GM19240 (cell line): ENCODE data around the gene OR2AG2.
A peak's percentile ranks its signal among the peaks of the same experiment; 100 is the strongest.
"Not testable (repeated sequence)": the region's sequence is repeated elsewhere in the genome, so short reads cannot be mapped to it uniquely, and the experiment has no call there.

Experiments
- DNase-seq: peaks from one replicate; pipeline ENCODE4 v3.0.0; 2011; ENCODE audit warnings: low spot score; ENCODE audit not compliant: insufficient read length

OR2AG2 gene, protein sequence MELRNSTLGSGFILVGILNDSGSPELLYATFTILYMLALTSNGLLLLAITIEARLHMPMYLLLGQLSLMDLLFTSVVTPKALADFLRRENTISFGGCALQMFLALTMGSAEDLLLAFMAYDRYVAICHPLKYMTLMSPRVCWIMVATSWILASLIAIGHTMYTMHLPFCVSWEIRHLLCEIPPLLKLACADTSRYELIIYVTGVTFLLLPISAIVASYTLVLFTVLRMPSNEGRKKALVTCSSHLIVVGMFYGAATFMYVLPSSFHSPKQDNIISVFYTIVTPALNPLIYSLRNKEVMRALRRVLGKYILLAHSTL

DNA sequence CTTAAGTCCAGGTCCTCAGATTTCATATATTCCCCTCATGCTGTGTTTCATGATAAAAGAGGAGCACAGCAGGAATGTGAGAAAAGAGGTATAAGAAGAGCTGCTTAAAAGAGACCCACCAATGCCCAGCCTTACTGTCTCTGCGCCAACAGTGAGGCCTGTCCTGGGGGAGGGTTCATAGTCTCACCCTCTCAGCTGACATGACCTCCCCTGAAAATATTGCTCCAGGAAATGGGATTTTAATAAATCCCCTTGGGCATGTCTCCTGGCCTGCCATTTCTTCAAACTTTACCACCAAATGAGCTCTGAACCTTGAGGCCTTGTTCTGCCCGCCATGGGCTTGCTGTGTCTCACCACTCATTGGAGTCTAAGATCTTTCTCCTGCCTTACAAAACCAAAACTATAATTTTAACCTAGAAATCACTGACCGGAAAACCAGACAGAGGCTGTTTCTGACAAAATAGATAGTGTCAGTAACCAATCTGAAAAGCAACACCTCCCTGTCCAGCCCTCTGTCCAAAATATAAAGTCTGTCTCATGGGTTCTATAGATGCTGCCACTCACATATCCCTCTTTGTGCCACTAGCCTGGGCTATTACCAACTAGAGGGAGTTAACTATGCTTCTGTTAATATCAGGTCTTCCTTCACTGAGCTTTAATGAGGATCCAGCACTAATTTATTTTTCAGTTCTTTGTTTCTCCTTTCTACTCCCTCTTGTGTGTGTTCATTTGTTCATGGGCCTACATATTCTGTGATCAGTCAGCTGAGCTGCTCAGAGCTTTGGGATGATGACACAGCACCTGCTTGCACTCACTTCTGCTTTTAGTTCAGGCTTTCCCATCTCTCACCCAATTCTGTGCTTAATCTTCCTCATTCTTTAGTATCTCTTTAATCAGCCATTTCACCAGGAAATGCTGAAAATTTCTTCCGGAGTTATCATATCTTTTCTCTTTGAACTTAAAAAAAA, at the start of gene OR2AG2:
OR2AG2 (minus strand) TSS at position 51 of the 968 bp plus-strand sequence. CDS start 3,019 bp downstream, outside the sequence.
- peak; percentile 14 for DNase-seq

DNA sequence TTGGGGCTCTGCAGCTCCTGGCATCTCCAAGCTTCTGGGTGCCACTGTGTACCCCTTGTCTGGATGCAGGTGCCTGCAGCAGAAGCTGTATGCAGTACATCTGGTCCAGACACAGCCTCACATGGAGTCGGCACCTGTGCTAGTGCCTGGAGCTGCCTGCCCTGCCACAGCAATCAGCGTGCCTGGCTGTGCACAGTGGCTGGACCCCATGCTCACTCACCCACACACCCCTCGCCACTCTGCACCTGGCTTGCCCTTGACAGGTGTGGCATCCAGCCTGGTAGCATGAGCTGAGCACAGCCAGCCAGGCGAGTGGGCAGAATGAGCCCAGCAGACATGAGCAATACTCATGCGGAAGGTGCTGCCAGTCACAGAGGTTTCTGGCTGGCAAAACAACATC, 47.2 kb upstream of the OR2AG2 start:
- no peak for DNase-seq

DNA sequence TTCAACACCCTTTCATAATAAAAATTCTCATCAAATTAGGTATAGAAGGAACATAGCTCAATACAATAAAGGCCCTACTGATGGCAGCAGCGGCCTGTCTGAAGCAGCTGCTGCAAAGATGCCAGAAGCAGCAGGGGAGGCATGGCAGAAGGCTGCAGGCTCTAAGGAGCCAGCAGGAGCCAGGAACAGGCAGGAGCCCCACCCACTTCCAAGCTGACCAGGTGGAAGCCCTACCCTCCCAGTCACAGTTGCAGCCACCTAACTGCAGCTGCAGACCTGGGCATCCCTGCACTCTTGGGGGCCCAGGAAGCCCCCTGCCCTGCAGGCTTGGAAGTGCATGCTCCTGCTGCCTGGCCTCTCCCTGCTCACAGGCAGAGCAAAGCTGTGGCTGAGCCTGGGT, 45.9 kb upstream of the OR2AG2 start:
- no peak for DNase-seq

DNA sequence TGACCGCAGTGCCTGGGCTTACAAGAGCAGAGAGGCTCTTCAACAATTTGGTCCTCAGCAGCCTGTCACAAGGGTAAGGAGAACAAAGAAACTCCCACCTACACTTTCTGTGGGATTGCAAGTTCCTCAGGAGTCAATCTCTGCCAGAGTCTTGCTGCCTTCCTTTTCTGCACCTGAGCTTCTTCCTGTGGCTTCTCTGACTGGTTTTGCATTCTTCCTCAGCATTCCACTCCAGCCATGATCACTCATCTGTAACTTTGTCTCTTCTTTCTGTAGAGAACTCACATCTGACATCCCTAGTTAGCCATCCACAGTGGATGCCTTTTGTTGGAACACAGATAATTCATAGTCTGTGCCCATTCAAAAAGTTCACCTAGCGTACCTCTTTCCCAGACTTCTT, 41.9 kb upstream of the OR2AG2 start:
- DNase-seq, result no peak

DNA sequence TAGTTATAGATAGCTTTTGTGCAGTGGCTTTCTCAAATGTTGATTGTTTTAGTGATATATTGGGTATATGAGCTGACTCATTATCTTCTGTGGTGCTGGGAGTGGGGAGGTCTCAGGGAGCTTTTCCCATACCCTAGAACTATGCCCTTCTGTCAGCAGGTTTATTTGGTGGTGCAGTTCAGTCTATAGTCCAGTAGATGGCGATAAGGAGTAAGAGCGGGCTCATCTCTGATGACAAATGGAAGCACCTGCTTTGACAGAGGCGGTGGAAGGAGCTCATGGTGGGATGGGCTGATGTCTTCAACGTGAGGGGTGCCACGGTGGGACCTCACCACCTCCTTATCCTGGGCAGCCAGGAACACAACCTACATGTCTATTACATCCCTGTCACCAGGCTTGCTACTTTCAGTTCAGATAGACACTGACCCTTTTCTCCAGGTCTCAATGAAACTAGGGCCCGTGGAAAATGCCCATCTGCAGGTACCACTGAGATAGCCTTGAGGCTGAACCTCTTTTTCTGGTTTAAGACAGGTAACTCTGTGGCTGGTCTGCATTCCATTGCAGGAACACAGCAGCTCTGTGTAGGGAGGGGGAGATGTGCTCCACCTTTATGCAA, 40.7 kb upstream of the OR2AG2 start:
- DNase-seq, result peak; percentile 36

DNA sequence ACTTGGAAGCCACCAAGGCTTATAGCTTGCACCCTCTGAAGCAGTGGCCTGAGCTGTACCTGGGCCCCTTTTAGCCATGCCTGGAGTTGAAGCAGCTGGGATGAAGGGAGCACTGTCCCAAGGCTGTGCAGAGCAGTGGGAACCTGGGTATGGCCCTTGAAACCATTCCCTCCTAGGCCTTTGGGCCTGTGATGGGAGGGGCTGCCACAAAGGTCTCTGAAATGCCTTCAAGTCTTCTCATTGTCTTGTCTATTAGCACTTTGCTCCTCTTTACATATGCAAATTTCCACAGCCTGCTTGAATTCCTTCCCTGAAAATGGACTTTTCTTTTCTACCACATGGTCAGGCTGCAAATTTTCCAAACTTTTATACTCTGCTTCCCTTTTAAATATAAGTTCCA, 29.3 kb upstream of the OR2AG2 start:
- DNase-seq, result not testable (repeated sequence)

DNA sequence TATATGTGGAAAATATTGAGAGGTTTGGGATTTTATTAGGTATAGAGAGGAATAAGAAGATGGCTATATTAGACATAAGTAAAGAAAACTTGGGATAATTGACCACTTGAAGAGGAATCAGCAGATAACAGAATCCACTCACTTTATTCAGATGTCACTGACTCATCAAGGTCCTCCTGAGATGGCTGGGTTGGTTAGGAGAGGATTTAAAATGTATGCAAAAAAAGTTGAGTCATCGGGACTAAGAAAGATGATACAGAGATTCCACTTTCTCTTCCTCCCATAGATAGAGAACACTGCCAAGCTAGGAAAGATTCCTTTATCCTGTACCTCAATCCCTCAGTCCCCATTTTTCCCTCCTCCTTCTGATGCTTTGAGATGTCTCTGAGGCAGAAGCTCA, 27.6 kb upstream of the OR2AG2 start, which contains the start of gene OR6A2:
OR6A2 (minus strand) TSS at position 288 of the 400 bp plus-strand sequence. CDS start 3,981 bp downstream, outside the sequence.
- DNase-seq, result no peak

DNA sequence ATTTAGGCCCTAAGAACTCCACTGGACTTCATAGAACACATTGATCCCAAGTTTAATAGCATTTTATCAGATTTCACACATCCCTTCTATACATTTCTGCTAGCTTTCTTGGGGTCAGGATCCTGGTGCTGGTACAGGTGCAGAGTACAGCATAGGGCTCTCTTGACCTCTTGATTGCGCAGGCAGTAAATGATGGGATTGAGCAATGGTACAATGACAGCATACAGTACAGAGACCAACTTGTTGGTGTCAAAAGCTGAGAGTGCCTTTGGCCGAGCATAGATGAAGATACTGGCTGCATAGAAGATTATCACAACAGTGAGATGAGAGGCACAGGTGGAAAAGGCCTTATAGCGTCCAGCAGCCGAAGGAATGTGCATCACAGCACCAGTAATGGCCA, 22.9 kb upstream of the OR2AG2 start:
- no peak for DNase-seq

DNA sequence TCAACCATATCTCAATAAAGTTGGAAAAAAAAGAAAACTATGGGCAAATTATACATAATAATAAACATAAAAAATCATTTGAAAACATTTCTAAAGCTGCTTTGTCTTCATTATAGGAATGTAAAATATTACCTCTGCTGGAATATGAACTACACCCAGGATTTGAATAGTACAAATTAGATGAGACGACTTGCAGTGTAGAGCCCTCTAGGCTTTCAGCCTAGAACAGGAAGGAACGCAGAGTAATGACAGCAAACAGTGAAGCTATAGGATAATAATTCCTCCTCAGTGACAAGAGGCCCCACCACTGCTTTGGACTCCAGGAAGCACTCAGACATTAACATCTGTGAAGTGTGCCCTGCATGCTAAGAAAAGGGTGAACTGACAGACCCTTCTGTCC, 18.8 kb upstream of the OR2AG2 start:
- DNase-seq, result no peak

DNA sequence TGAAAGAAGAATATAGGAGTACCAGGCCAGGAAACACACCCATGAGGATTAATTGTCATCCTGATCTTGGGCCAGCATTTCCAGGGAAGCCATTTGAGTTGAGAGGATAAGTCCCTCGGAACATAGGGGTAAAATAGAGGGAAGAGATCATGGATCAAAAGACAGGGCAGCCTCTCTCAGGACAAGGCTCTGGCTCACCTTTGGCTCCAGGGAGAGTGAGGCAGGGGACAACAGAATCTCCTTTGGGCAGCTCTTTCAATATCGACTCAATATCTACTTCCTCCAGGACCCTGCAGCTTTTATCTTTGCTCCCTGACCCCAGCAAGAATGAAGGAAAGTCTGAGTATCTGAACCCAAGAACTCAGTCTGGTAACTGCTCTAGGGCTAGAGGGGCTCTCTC, 10.9 kb upstream of the OR2AG2 start, which contains the start of gene OR2AG1:
OR2AG1 (plus strand) TSS at position 301 of the 400 bp plus-strand sequence. CDS start 2,018 bp downstream, outside the sequence.
- no peak for DNase-seq

DNA sequence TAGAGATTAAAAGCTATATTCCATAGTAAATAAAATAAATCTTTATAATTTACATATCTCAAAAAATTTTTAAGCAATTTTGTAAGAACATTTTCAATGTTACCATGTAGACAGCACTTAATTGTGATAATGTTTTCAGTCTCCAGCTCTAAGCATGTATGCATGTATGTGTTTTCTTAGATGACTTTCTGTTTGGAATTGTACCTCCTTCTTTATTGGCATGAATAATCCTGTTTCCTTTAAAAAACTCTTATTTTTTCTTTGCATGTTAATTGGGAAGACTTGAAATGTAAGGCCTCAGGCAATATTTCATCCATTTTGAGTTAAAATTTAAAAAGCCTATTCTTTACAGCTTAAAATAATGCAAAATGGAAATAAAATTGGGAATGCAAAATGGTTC, 9.1 kb upstream of the OR2AG2 start:
- DNase-seq, result no peak

DNA sequence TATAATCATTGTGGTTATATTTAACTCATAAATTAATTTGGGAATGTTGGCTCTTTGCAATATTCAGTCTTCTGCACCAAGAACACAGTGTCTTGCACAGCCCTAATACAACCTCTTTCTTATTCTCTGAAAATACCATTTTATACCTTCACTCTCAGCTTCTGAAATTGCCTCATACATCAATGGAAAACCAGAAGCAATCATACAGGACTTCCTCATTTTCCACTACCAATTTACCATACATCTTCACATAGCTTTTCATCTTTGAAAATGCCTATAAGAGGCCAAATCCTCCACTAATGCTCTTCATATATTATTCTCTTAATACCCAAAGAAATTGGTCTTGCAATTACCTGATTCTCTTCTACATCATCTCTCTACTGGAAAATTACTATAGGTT, 6.7 kb upstream of the OR2AG2 start:
- no peak for DNase-seq

DNA sequence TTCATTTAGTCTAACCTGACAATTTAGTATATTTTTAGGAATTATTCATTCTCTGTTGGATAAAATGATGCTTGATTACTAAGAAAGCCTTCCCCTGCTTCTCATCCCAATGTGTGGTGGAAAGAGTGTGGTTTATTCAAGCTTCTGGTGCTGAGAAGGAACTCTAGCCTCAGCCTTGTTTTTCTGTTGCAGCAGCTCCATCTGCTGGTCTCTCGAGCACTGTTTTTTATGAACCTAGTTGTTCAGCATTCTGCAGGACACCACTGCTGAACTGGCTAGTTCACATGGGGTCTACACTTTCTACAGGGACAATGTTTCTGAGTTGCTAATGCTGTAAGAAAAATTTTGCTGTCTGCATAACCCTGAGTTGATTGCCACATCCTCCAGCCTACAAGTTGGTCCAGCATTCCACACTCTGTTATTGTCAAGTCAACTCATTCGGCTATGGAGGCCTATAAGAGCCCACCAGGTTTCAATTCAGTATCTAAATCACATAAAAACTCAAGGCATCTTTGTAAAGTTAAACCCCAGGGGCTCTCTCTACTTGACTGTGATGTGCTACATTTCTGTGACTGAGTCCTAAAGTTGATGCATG, 14.3 kb downstream of the OR2AG2 start:
- DNase-seq, result no peak

DNA sequence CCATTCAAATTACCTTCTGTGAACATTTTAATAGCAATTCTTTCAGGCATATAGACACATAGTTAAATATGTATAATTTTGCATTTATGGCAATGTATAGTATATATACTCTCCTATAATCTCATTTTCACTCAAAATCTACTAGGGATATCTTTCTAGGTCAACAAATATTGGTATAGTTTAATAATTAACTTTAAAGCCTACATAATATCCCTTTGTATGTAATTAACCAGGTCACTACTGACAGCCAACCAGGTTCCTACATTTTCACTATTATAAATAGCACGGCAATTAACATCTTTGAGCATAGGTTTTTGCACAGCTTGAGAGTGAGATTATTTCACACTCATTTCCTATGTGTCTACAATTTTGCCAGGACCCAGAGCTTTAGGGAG, 15.8 kb downstream of the OR2AG2 start:
- no peak for DNase-seq

DNA sequence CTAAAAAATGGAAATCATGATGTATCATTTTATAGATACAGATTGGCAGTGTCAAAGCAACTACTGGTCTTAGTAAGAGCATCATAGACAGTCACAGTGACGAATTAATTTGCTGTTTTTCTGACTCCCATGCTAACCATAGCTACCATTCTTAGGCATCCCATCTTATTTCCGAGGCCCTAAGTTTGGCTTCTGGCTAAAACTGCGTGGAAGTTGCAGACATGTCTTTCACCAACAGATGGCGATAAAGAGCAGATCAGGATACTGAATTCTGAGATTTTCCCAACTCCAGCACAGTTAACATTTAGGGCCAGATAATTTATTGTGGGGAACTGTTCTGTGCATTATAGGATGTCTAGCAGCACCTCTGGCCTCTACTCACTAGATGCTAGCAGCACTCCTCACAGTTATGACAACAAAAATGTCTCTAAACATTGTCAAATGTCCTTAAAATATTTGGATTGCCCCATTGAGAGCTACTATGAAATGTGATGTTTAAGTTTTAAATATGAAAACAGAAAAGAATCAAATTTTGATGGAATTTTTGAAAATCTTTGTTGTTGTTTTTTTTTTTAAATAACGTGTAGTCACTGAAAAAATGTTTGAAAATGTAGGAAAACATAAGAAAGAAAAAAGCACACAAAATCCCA, 16.3 kb downstream of the OR2AG2 start:
- DNase-seq, result peak; percentile 26

DNA sequence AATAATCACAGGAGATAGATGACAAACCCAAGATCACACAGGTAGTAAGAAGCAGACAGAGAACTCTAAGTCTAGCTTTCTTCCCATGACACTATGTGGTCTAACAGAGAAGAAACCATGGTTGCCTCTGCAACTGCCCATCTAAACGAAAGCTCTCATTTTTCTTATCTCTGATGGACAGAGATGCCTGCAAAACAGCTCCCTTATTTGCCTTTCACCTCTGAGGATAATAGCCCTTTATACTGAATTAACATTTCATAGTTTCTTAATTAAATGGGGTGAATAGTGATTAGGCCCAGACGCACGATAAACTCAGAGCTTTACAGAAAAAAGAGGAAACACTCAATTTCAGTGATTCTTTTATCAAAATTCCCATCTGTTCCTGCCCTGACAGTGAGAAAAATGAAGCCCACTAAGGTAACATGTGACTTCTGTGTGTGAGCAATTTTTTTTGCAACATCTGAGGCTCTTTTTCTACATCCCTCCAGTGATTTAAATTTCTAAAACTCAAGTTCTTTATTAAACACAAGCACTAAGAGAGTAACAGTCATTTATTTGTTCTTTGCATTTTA, 24.6 kb downstream of the OR2AG2 start:
- no peak for DNase-seq

DNA sequence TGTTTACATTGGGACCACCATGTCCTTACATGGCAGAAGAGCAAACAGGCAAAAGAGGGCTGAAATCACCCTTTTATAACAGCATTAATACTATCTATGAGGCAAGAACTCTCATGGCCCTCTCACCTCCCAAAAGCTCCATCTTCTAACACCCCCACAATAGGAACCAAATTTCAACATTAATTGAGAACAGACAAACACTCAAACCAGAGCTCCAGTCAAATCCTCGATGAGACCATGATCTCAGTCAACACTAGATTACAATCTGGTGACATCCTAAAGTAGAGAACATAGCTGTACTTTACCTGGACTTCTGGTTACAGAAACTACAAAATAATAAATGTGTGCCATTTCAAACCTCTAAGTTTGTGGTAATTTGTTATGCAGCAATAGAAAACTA, 25.1 kb downstream of the OR2AG2 start:
- DNase-seq, result no peak

DNA sequence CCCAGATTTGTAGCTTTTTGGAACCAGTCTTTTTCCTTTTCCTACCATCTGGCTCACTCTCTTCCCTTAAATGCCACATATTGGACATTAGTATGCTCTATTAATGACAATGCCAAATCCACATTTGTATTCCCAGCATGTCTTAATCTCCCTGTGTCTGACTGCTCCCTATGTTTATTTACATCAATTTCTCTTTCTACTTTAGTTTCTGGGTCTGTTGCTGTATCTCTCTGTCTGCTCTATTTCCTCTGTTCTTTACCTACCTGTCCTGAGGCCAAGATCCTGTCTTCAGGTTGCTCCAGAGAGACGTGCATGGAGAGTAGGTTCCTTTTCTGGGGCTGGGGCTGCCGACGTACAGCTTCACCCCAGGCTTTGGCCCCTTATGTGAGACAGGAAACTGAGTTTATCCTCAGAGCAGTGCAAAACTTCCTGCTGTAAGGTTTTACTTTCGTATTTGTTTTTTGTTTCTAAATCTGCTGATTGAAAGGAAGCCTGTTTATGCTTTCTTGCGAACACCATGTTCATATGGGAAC, 25.6 kb downstream of the OR2AG2 start:
- DNase-seq, result peak; percentile 48

DNA sequence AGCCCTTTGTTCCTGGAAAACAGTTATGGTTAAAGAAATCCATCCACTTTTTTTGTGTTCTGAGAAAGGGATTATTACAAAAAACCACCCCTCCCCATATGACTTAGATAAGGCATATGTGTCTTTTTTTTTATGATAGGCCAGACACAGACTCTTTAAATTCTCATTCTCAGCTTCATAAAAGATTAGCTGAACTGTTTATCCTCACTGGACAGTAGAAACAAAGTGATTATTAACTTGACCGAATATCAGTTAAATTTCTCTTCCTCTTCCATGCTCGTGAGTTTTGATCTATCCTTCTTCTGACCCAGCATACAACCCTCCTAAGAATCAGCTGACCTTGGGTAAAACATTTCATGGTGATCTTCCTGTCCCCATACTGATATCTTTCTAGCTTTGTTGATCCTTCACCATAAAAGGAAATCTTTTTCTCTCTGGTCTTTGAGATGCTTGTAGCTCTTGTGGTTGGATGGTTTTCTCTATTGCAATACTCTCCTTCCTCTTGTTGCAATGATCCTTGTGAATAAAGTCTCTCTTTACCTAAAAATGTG, 26.2 kb downstream of the OR2AG2 start:
- DNase-seq, result no peak

DNA sequence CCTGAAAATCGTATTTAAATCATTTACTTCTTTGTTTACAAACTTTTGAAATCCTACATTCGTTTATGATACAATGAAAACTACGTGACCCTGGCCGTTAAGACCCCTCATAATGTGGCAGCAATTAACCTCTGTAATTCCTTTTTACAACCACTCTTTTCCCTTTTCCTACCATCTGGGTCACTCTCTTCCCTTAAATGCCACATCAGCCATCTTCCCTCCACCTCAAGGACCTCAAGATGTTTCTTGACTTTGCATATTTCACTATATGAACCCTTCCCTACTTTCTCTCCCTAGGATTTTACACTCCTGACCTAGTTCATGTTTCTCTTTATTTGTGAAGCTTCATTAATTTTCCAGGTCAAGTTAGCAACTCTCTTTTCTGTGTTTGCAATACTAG, 26.8 kb downstream of the OR2AG2 start:
- no peak for DNase-seq
